ENCODE data around the gene PPP1R1B.

PPP1R1B gene

DNA sequence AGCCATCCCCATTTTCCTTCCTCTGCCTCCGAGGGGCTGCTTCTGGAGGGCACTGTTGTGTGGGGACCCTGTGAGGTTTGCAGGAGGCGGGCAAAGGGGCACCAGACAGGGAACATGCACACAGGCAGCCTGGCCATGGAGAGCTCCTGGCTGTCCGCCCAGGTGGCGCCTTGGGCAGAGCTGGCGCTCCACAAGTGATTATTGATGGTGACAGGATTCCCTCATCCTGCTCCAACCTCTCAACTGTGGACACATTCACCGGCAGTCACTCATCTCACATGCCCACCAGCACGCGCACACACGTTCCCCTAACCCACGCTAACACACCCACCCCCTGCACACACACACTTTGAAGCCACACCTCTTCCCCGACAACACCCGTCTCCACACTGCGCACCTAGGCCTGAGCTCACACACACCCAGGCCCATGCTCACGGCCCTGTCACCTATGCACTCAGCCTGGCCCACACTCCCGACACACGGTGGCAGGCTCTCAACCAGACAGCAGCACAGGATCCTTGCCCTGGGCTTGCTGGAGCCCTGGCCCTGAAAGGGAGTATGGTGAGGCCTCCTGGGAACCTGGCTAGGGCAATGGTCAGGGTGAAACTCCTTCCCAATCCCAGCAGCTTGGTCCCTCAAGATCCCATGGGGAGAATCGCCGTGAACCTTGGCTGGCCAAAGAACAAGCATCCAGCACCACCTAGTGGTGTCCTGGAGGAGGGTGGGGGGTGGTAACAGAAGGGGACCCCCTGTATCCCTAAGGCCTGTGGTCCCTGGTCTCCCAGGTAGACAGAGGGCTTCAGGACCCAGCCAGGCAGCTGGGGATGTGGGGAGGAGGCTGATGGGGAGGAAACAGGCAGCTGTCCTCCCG lies 45.1 kb downstream of the PPP1R1B start:
- DNase-seq: no peak

DNA sequence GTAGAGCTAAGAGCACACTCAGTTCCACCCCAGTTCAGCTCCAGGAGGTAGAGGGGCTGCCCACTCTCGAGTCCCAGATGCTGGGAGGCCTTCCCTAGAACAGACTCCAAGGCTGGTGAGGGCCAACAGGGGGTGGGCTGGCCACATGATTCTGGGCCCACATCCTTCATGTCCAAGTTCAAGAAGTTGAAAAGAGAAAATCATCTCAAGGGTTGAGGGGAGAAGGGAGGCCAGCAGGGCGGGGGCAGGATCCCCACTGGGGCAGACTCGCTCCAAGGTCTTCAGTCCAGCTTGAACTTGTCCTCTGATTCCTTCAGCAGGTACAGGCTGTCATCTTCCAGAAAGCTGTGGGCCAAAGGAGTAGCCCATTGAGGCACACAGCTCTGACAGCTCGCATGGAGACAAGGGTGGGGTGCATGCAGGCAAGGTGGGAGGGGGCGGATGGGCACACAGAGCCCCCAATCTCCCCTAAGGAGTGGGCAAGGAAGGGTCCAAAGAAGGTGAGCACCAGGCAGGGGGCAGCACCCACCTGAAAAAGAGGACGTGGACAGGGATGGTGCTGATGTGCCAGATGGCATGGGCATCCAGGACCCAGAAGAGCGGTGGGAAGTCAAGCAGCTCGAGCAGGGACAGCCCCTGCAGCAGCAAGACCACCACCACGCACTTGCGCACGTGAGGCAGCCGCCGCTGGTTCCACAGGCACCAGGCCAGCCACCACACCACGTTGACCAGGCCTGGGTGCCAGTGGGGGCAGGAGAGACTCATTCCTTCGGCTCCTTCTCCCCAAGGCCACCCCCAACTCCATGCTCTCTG lies 46.0 kb downstream of the PPP1R1B start:
- no peak for DNase-seq

DNA sequence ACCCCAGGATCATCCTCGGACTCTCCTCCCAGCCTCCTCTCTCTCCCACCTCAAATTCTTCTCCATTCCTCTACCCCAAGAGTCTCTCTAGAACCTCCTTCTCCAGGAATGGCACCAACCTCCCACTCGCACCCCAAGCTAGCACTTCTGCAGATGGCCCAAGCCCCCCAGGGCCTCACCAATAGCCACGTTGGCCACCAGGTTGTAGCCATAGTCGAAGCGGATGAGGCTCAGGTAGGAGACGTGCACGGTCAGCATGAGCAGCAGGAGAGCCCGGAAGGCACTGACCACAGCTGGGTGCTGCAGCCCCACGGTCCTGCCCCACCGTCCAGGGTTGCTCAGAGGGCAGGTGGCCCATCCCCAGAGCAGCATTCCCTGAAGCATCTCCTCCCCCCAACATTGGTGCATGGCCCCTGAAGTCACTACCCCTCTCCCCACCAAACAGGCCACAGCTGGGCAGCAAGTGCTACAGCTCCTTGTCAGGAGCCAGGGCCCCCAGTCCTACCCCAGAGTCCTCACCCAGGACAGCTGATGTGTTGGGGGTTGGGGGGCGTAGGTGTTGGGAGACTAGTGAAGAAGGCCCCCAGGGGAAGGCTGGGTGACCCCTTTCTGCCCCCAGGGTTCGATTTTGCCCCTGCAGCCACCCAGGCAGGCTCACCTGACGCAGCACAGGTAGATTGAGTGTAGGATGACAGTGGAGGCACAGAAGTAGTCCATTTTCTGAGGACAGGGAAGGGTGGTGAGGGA lies 46.8 kb downstream of the PPP1R1B start:
- no peak for DNase-seq

DNA sequence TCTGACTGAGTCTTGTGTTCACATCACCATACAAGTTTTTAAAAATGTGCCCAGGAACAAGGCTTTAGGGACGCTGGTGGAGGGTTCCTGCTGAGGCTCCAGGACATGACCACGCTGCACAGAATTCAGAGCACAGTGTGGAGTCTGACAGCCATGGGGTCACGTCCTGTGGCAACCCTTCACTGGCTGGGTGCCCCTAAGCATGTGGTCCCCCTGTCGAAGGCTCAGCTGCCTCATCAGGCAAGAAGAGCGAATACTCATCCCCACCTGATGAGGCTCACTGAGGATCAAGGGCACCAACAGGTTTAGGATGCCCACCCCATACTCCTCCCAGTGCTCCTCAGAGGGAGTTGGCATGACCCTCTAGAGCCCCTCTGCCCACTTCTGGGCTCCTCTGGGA lies 47.4 kb downstream of the PPP1R1B start:
- DNase-seq: no peak

DNA sequence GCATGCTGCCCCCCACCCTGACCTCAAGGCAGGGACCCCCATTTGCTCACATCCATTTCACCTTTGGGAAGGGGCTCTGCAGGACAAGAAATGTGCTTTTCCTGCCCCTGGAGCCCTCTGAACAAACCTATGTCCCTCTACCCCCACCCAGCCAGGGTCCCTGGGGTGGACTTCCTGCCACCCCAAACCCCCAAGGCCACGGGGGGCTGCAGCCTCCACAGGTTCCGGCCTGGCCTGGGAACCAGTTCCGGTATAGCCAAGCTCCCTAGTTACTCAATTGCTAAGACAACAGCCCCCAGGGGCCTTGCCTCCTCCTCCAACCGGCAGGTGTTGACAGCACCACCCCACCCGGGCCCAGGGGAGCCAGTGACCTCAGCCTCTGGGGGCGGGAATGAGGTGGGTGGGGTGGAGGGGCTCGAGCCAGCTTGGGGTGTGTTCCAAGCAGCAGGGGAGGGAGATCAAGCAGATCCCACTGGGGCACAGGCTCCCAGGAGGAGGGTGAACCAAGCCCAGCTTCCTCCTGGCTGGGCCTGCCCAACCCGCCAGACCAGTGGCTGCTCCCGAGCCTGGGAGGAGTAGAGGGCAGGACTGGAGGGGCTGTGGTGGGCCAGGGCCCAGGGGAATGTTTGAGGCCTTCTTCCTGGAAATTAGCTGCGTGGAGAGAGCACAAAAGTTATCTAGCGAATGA lies 48.1 kb downstream of the PPP1R1B start:
- no peak for DNase-seq

DNA sequence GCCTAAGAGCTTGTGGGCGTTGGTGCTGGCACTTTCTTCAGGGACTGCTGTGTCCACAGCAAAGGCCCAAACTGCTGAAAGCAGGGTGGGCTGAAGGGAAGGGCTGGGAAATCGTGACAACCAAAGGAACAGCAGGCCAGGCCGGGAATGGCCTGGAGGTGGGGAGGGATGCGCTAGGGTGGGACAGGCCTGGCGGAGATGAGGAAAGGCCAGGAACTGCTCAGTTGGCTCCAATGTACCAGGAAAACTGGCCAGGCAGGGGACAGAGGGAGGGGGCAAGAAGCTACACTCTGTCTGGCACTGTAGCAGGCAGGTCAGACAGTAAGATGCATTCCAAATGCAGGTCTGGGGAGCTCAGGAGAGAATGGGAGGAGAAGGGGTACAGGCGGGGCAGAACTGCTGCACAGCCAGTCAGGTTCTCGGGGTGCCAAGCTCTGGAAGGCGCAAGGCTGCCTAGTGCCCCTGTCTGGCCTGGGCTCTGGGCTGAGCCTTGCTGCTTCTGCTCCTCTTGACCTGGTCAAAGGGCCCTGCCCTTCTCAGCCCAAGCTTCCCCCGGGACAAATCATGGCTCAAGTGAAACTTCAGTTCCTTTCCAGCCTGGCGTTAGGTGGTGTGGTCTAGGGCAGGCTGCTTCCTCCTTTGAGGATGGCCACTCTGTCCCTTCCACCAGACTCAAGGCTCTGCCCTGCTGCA lies 48.8 kb downstream of the PPP1R1B start:
- no peak for DNase-seq

DNA sequence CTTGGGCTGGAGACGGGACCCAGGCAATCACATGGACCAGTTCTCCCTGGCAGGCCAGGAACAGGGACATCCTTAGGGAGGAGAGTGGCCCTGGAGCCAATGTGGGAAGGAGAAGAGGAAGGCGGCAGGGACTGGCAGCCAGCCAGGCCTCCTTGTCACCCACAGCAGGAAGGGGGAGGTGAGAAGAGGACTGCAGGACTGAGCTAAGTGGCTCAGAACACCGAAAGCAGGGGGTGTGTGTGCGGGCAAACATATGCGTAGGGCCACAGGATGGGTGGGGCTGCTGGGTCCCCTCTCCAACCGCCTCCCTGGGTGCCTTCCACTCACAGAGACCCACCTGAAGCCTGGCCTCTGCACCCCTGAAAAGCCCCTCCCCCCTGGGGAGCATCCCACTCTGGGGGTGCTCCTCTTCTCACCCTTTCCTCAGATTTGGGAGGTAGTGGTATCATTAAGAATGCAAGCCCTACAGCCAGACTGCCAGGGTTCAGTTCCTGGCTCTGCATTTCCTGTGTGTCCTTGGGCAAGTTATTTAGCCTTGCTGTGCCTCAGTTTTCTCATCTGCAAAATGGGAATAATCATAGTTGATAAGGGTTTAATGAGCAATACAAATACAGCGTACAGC lies 49.6 kb downstream of the PPP1R1B start:
- DNase-seq: no peak

DNA sequence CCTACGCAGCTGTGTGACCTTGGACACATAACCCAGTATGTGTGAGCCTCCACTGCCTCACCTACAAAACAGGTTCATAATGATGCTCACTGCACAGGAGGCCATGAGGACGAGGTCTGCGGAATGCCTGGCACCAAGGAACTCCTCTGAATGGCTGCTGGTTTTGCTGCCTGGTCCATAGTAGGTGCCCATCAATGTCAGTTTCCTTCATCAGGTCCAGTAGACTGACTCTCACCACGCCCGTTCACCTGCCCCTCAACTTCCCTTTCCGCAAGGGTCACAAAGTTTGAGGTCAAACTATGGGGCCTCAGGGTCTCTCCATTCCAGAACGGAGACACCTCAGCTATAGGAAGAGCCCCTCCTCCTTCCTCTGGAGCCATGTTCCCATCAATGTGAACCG lies 50.3 kb downstream of the PPP1R1B start:
- no peak for DNase-seq

DNA sequence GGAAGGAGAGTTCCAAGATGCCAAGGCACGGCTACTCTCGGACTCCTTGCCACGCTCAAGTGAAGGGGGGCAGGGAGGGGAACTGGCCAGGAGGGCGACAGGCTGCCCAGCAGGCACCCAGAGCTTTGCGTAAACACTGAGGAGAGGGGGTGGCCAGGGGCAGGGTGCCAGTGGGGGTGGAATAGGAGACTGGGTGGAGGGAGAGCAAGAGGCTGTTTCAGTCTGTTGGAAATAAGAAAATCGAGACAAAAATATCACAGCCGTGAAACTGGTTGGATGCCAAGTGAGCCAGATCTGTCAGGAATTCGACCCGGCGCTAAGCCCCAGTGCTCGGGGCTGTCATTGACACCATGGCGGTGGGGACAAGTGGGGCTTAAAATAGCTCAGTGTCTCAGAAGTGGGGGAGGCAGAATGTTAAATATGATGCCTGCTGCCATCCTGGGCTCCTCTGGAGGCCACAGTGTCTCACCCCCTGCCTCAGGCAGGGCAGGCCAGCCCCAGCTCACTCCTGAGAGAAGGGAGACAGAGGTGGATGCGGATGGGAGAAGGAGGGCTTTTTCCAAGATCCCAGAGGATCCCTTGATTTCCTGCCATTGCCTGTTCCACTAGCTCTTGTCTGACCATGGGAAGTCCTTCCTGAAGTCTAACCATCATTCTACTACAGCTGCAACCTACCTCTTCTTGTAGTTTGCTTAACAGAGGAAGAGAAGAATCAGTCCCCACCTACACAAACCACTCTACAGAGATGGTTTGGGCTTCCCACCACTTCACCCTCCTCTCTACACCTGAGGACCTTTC lies 51.0 kb downstream of the PPP1R1B start:
- no peak for DNase-seq

DNA sequence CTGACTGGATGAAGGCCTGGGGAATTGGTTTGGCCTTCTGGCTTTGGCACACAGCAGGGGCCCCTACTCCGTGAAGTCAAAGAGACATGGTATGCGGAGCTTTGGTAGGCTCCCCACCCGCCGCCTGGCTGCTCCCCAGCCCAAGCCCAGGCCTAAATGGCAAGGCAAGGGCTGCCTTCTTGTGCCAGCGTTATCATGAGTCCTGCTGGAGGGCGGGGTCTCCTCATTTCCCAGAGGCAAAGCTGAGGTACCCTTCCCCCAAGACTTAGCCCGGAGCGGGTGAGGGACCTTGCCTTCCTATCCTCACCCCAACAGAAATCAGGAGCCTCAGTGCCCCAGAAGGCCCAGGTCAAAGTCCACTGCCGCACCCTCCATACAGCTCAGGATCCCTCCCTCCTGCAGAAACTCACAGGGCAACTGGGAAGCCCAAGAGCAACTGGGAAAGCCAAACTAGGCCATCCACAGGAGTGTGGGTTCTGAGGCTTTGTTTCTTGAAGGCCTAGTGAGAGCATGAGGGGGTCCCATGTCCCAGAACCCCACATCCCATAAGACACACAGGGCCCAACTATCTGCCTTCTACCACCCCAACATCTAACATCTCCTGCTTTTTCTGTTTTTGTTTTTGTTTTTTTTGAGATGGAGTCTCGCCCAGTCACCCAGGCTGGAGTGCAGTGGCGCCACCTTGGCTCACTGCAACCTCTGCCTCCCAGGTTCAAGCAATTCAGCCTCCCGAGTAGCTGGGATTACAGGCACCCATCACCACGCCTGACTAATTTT lies 51.8 kb downstream of the PPP1R1B start:
- no peak for DNase-seq

DNA sequence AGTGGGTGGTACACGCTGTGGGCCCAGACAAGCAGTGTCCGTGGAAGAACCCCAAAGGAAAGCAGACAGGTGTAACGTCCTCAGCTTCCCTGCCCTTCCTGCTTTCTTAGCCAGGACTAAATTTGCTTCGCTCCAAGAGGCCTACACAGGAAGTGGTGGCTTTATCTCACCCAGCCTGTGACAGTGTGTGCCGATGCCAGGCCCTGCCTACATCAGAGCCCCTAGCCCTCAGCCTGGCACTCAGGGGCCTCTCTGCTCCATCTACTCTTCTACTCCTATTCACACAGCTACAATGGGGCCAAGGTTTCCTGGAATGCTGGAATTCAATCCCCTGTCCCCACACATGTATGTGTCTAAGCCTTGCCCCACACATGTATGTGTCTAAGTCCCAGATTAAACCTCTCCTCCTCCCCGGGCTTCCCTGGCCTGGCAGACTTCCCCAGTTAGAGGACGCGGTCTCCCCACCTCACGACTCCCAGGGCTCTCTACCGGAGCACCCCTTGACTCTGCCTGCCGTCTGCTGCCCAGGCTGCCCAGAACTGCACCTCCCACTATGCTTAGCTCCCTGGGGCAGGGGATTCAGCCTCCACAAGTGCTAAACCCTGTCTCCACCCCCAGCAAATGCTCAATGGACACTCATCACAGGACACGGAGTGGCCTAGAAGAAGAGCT lies 52.9 kb downstream of the PPP1R1B start:
- peak; percentile 33 for DNase-seq

DNA sequence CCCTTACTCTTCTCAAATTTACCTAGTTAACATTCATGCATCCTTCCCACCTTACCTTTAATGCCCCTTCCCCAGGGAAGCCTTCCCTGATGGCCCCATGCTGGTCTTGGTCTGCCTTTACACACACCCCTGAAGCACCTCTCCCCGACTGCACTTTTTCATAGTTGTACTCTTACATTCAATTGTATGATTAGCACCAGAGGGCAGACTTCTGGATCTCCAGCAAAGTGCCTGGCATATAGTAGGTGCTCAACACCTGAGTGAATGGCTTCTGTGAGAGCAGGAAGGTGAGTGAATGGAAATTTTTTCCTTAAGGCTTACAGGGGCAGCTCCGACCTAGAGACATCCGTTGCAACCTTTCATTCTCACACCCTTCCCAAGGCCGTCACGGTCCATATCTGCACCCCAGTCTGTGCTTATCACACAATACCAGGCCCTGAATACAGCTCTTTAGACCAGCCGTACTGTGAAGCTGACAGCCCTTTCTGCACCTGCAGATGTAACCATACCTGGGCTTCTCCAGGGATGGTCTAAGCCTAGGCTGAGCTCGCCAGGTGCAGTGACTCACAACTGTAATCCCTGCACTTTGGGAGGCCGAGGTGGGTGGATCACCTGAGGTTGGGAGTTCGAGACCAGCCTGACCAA lies 56.7 kb downstream of the PPP1R1B start:
- DNase-seq: no peak

DNA sequence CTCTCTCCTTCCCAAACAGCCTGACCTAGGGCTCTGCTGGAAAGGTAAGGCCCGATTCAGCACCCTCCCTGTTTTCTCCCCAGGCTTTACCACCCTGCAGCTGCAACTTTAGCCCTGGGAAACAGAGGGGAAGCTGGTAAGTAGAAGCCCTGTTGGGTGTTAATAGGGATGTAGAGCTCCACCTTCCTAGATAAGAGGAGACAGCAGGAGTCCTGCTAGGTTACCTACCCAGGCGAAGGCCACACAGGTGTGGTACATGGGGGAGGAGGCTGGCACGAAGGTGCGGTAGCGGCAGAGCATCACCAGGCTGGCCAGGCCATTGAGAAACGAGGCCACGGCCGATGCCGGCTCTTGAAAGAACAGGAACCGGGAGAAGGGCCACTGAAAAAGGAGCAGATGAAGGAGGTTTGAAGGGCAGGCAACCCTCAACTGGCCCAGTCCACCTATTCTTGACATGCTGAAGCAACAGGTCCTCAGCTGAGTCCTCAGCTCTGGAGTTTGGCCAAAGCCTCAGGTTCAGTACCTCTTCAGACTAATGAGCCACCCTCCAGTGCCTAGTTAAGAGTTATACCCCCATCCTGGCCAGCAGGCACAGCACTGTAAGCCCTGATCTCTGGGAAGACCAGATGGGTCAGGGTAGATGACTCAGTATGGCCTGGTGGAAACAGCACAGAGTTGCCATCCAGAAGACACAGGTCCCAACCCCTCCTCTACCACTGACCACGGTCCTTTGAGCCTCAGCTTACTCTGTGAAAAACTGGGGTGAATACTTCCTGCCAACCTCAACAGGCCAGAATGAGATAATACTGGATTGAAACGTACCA lies 57.8 kb downstream of the PPP1R1B start:
- no peak for DNase-seq
